ENCODE results near the gene PSAPL1. TPM values are rescaled to one million over a fixed set of nuclear protein-coding genes. Genes with fewer than 3 reads are reported as not detected.
A peak's percentile ranks its signal among the peaks of the same experiment; 100 is the strongest.

The PSAPL1 gene
- total and polyA plus RNA-seq, 2 of the 8 experiments (the other 6 are each of a cell fraction or from before 2014, with no cell fraction given) = 0.03 TPM; not detected in 1

DNA sequence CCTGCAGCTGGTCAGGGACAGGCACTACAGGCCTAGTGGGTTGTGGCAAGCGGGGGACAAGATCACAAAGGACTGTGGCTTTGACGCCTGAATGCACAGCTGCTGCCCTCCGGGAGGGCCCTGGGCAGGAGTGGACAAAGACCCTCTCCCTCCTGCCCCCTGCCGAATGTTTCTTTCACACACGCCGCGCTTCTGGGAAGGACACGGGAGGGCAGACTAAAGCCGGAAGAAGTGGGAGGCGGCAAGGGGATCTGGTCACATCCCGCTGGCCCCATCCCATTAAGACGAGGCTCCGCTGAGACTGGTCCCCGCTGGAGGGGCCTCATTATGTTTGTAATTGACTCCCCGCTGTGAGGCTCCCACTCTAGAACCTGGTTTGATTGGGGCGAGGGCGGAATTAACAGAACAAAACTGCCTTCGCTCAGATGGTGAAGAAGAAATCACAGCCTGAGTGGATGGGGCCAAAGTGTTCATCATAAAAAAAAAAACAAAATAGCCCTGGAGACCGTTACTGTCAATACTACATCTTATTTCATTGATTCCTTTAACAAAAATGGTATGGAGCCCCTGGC is 37.8 kb upstream of the PSAPL1 start:
- POLR2A ChIA-PET (ENCODE audit: partially characterized antibody) = no interaction called here
- no peak overlapping the region for H3K27ac ChIP-seq (ENCODE audit: low read depth, low read length)
- no peak overlapping the region for H3K4me2 ChIP-seq (ENCODE audit: insufficient read depth in 1 of 2, low read depth in 2 of 2, low read length in 2 of 2)
- no peak overlapping the region for H3K14ac ChIP-seq (ENCODE audit: insufficient read length)
- no peak overlapping the region for H4K91ac ChIP-seq (replicated peaks; ENCODE audit: insufficient read length, low read length)
- H3K9ac ChIP-seq (replicated peaks in 1 of 4; ENCODE audit: extremely low read depth in 1 of 4, low read depth in 3 of 4, low read length in 3 of 4) = no peak overlapping the region; a peak in 1 of 7 replicates
- no peak overlapping the region for H3K4me3 ChIP-seq (ENCODE audit: extremely low read depth in 1 of 4, insufficient read depth in 2 of 4, low read depth in 3 of 4, low read length in 4 of 4)
- CTCF ChIA-PET (ENCODE audit: partially characterized antibody) = interaction anchor here (1.1 to 2.5 kb wide), 5 partner anchors 11 to 183 kb away, joined by 3 to 21 read pairs (median 4); no protein-coding TSS in a partner anchor
- H2BK5ac ChIP-seq (ENCODE audit: low read depth, low read length) = no peak overlapping the region; the same call in 1 of the 2 replicates
- H3K23ac ChIP-seq (ENCODE audit: insufficient read length) = no peak overlapping the region
- no peaks in the 10 kb centered on the region for H3K79me1 ChIP-seq (ENCODE audit: low read depth, low read length)
- DNase-seq (ENCODE audit: low read depth in 1 of 2, low spot score in 2 of 2) (no peak), FAIRE-seq (no peak)
- peak overlapping the region; percentile 53; the same call in 1 of the 2 replicates for H2BK12ac ChIP-seq (ENCODE audit: low read depth, low read length)
- no peak overlapping the region for H2BK120ac ChIP-seq (replicated peaks; ENCODE audit: low read depth, low read length)
- no peak overlapping the region for H2AFZ ChIP-seq (ENCODE audit: low read length)
- no peak overlapping the region for H4K5ac ChIP-seq (ENCODE audit: insufficient read length, low read depth, low read length)
- H4K8ac ChIP-seq (ENCODE audit: extremely low read depth, insufficient read depth, low read length) = no peak overlapping the region
- H4K20me1 ChIP-seq (replicated peaks in 1 of 2; ENCODE audit: control insufficient read depth in 1 of 2, insufficient read depth in 2 of 2, low read length in 2 of 2) = peaks cover 0 to 2% of the 10 kb centered on the region in 2 experiments
- no peak overlapping the region for H3K18ac ChIP-seq (ENCODE audit: extremely low read depth, low read length)
- no peak overlapping the region for H2AK5ac ChIP-seq (ENCODE audit: low read depth, low read length)
- no peaks in the 10 kb centered on the region for H3K9me3 ChIP-seq (ENCODE audit: insufficient read depth in 2 of 2, low read depth in 1 of 2, low read length in 1 of 2)
- no peaks in the 10 kb centered on the region for H3K36me3 ChIP-seq (ENCODE audit: control insufficient read depth in 2 of 4, insufficient read depth in 4 of 4, low read length in 3 of 4)
- WGBS, 2 experiments (ENCODE audit: extremely low coverage in 1 of 2, insufficient coverage in 1 of 2, insufficient read length in 1 of 2, insufficient replicate concordance in 2 of 2, low coverage in 1 of 2, low lambda C conversion rate in 2 of 2, missing lambda C conversion rate in 1 of 2) = 54% methylated on average over 13 of the region's 19 CpGs; no CpG with 5 or more reads in 1 of the 2 experiments
- no peaks in the 10 kb centered on the region for H3K79me2 ChIP-seq (ENCODE audit: control insufficient read depth in 1 of 2, insufficient read depth in 2 of 2, low read length in 2 of 2)
- peaks cover 0 to 8% (median 5%) of the 10 kb centered on the region in 4 experiments; a peak in 5 of 7 replicates for H3K4me1 ChIP-seq (replicated peaks in 1 of 4; ENCODE audit: control insufficient read depth in 3 of 4, insufficient read depth in 4 of 4, low read length in 3 of 4)
- H3K56ac ChIP-seq (replicated peaks; ENCODE audit: insufficient read length, low read depth, low read length) = no peak overlapping the region
- H2BK15ac ChIP-seq (ENCODE audit: low read length) = no peak overlapping the region
- peaks cover 7% of the 10 kb centered on the region; the same call in 1 of the 2 replicates for H3K23me2 ChIP-seq (ENCODE audit: low read depth, low read length)
- H2BK20ac ChIP-seq (ENCODE audit: low read length) = no peak overlapping the region
- peak overlapping the region; percentile 21 for H3K4ac ChIP-seq (replicated peaks; ENCODE audit: insufficient read length, low read depth, low read length)
- H3K27me3 ChIP-seq (replicated peaks in 1 of 4; ENCODE audit: control insufficient read depth in 3 of 4, extremely low read depth in 1 of 4, insufficient read depth in 3 of 4, low read length in 3 of 4) = no peaks in the 10 kb centered on the region
- TF ChIP-seq POU5F1 (IDR thresholded peaks at IDR 0.05; ENCODE audit: low read depth, low read length) (no peak), JUN (IDR thresholded peaks at IDR 0.05; ENCODE audit: low read depth, low read length) (no peak), E2F6 (IDR thresholded peaks at IDR 0.05) (no peak), CBX8 (IDR thresholded peaks at IDR 0.05; ENCODE audit: borderline replicate concordance, low read depth, low read length) (no peak)

Data from H1 (cell line).